ENCODE data around the gene FAM89B. TPM values are rescaled to one million over a fixed set of nuclear protein-coding genes. Genes with fewer than 3 reads are reported as not detected.

Gene FAM89B
- total and polyA plus RNA-seq, 2 of the 8 experiments (the other 6 are each of a cell fraction or from before 2014, with no cell fraction given) = 15.8 to 32.4 TPM

- TF ChIP-seq KDM1A (IDR thresholded peaks at IDR 0.05; ENCODE audit: borderline replicate concordance, low read length) (no peak), POU5F1 (IDR thresholded peaks at IDR 0.05; ENCODE audit: low read depth, low read length) (no peak), SIX5 (IDR thresholded peaks at IDR 0.05; ENCODE audit: low read depth, low read length) (no peak), NANOG (IDR thresholded peaks at IDR 0.05; ENCODE audit: insufficient read depth, low read depth, low read length, poor library complexity, severe bottlenecking) (no peak), EP300 (IDR thresholded peaks at IDR 0.05; ENCODE audit: borderline replicate concordance in 1 of 2, low read depth in 2 of 2, low read length in 2 of 2) (no peak), YY1 (IDR thresholded peaks at IDR 0.05; ENCODE audit: low read depth, low read length) (no peak)
- TF ChIP-seq, protein P1, sequence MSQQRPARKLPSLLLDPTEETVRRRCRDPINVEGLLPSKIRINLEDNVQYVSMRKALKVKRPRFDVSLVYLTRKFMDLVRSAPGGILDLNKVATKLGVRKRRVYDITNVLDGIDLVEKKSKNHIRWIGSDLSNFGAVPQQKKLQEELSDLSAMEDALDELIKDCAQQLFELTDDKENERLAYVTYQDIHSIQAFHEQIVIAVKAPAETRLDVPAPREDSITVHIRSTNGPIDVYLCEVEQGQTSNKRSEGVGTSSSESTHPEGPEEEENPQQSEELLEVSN (IDR thresholded peaks at IDR 0.05) = no peak
- TF ChIP-seq, protein P2, sequence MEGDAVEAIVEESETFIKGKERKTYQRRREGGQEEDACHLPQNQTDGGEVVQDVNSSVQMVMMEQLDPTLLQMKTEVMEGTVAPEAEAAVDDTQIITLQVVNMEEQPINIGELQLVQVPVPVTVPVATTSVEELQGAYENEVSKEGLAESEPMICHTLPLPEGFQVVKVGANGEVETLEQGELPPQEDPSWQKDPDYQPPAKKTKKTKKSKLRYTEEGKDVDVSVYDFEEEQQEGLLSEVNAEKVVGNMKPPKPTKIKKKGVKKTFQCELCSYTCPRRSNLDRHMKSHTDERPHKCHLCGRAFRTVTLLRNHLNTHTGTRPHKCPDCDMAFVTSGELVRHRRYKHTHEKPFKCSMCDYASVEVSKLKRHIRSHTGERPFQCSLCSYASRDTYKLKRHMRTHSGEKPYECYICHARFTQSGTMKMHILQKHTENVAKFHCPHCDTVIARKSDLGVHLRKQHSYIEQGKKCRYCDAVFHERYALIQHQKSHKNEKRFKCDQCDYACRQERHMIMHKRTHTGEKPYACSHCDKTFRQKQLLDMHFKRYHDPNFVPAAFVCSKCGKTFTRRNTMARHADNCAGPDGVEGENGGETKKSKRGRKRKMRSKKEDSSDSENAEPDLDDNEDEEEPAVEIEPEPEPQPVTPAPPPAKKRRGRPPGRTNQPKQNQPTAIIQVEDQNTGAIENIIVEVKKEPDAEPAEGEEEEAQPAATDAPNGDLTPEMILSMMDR (IDR thresholded peaks at IDR 0.05; ENCODE audit: control extremely low read depth in 1 of 3, insufficient read depth in 1 of 3, low read depth in 1 of 3, low read length in 3 of 3) = no peak; a peak in 1 of 4 replicates
- TF ChIP-seq, protein P3, sequence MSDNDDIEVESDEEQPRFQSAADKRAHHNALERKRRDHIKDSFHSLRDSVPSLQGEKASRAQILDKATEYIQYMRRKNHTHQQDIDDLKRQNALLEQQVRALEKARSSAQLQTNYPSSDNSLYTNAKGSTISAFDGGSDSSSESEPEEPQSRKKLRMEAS (IDR thresholded peaks at IDR 0.05) = no peak
Measured at GRCh38 chr11:65613091-65613928, 41.0 kb downstream of the FAM89B start (continued).

All from H1 (cell line).